ENCODE results near the gene SLC4A2. TPM values are rescaled to one million over a fixed set of nuclear protein-coding genes. Genes with fewer than 3 reads are reported as not detected.
A peak's percentile ranks its signal among the peaks of the same experiment; 100 is the strongest.

The SLC4A2 gene
- total RNA-seq, 1 donor, result 61.5 TPM

DNA sequence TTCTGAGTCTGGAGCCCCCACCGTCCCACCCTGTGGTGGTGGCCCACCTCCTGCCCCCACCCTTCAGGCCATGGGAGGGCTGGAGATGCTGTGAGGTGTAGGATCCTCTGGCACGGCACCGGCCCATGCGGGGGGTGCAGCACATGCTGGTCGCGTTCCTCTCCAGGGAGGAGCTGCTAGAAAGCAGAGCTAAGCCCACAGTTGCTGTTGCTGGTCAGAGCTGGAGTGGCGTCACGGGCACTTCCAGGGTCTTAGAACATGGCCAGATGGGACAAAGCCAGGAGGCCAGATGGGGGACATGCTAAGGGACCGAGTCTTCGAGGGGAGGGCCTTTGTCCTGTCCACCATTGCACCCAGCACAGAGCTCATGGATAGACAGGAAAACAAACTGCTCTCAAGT, 48.5 kb downstream of the SLC4A2 start:
- H4K20me1 ChIP-seq (ENCODE audit: insufficient read depth, low read length), result peaks cover 74% of the 10 kb centered on the region

DNA sequence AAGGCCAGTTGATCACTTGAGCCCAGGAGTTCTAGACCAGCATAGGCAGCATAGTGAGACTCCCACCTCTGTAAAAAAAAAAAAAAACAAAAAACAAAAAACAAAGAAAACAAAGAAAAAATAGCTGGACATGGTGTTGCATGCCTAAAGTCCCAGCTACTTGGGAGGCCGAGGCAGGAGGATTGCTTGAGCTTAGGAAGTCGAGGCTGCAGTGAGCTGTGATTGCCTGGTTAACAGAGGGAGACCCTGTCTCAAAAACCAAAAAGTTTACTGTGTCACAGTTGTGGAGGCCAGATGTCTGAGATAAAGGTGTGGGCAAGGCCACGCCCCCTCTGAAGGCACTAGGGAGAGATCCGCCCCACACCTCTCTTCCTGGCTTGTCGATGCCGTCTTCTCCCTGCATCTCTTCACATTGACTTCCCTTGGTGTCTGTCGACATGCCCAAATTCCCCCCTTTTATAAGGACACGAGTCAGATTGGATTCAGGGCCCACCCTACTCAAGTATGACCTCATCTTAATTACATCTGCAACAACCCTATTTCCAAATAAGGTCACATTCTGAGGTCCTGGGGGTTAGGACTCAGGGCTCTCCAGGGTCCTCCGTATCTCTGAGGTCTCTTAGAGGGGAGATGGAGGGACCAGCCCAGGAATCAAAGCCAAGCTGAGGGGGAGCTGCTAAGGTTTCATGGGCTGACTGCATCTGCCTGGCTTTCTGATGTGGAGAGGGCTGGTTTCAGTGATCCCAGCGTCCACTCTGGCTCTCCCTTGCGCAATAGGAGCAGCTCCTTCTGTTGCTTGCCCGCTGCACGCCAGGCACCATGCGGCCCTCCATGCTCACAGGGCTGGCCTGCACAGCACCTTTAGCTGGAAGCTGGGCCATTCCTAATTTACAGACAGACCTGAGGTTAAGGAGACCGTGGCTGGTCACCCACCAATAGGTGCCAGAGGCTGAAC, 50.0 kb downstream of the SLC4A2 start:
- TF ChIP-seq, protein P1, sequence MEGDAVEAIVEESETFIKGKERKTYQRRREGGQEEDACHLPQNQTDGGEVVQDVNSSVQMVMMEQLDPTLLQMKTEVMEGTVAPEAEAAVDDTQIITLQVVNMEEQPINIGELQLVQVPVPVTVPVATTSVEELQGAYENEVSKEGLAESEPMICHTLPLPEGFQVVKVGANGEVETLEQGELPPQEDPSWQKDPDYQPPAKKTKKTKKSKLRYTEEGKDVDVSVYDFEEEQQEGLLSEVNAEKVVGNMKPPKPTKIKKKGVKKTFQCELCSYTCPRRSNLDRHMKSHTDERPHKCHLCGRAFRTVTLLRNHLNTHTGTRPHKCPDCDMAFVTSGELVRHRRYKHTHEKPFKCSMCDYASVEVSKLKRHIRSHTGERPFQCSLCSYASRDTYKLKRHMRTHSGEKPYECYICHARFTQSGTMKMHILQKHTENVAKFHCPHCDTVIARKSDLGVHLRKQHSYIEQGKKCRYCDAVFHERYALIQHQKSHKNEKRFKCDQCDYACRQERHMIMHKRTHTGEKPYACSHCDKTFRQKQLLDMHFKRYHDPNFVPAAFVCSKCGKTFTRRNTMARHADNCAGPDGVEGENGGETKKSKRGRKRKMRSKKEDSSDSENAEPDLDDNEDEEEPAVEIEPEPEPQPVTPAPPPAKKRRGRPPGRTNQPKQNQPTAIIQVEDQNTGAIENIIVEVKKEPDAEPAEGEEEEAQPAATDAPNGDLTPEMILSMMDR (IDR thresholded peaks at IDR 0.05; ENCODE audit: extremely low read depth, low read depth, low read length), result no peak
- peaks cover 75% of the 10 kb centered on the region for H4K20me1 ChIP-seq (ENCODE audit: insufficient read depth, low read length)
- no peaks in the 10 kb centered on the region for H3K27me3 ChIP-seq (ENCODE audit: insufficient read depth, low read length)
- no peak overlapping the region for H2AFZ ChIP-seq (ENCODE audit: low read length)
- no peak overlapping the region for H3K27ac ChIP-seq (ENCODE audit: low read depth, low read length)
- peaks cover 72% of the 10 kb centered on the region for H3K79me2 ChIP-seq (ENCODE audit: insufficient read depth, low read length)
- H3K4me2 ChIP-seq (ENCODE audit: insufficient read depth, low read length), result no peak overlapping the region
- H3K36me3 ChIP-seq (ENCODE audit: insufficient read depth, low read length), result peaks cover 2% of the 10 kb centered on the region
- no peak overlapping the region for H3K4me3 ChIP-seq (ENCODE audit: insufficient read depth, low read length)
- peak; percentile 91 for DNase-seq (ENCODE audit: insufficient read length, low spot score, missing footprints)
- H3K9me3 ChIP-seq (ENCODE audit: low read depth, low read length), result no peaks in the 10 kb centered on the region
- H3K4me1 ChIP-seq (ENCODE audit: insufficient read depth, low read length), result peaks cover 30% of the 10 kb centered on the region

More for the DNA sequence above, 48.5 kb downstream of the SLC4A2 start:
- DNase-seq (ENCODE audit: insufficient read length, low spot score, missing footprints), result peak; percentile 37
- Histone ChIP-seq H3K27ac (ENCODE audit: low read depth, low read length) (no peak overlapping the region), H3K79me2 (ENCODE audit: insufficient read depth, low read length) (peaks cover 79% of the 10 kb centered on the region), H3K4me2 (ENCODE audit: insufficient read depth, low read length) (no peak overlapping the region), H3K36me3 (ENCODE audit: insufficient read depth, low read length) (peaks cover 5% of the 10 kb centered on the region), H2AFZ (ENCODE audit: low read length) (no peak overlapping the region), H3K9me3 (ENCODE audit: low read depth, low read length) (no peaks in the 10 kb centered on the region), H3K27me3 (ENCODE audit: insufficient read depth, low read length) (no peaks in the 10 kb centered on the region), H3K4me3 (ENCODE audit: insufficient read depth, low read length) (no peak overlapping the region), H3K4me1 (ENCODE audit: insufficient read depth, low read length) (peaks cover 15% of the 10 kb centered on the region)
- TF ChIP-seq, protein P1 (IDR thresholded peaks at IDR 0.05; ENCODE audit: extremely low read depth, low read depth, low read length), result no peak

DNA sequence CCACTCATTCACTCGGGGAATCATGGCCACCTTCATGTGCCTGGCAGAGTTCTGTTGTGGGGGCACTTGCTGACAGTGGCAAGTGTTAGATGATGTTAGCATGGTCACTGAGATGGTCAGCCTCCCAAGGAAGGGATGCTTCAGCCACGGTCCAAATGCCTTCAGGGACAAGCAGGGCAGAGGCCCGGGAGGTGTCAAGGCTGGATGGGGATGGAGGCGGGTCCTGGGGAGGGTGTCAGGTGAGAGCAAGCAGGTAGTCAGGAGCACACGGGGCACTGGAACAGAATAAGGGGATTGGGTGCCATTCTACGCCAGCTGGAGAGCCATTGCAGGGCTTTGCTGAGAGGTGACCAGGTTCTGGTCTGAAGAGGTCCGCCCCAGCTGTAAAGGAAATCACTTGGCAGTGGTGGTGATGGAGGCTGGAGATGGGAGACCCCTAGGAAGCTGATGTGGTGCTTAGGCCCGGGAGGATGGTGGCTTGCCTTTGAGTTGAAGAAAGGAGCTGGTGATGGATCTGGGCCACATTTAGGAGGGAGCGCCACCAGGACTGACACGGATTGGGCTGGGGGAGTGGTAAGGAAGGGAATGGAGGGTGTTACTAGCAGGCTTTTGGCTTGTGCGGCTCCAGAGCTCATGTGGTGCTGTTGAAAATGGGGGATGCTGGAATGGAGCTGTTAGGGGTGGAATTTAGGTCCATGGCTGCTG, 51.0 kb downstream of the SLC4A2 start:
- Histone ChIP-seq H3K36me3 (ENCODE audit: insufficient read depth, low read length) (no peaks in the 10 kb centered on the region), H3K4me2 (ENCODE audit: insufficient read depth, low read length) (no peak overlapping the region), H3K27ac (ENCODE audit: low read depth, low read length) (no peak overlapping the region), H3K79me2 (ENCODE audit: insufficient read depth, low read length) (peaks cover 68% of the 10 kb centered on the region), H3K4me1 (ENCODE audit: insufficient read depth, low read length) (peaks cover 22% of the 10 kb centered on the region), H4K20me1 (ENCODE audit: insufficient read depth, low read length) (peaks cover 68% of the 10 kb centered on the region), H3K9me3 (ENCODE audit: low read depth, low read length) (no peaks in the 10 kb centered on the region), H3K27me3 (ENCODE audit: insufficient read depth, low read length) (no peaks in the 10 kb centered on the region), H2AFZ (ENCODE audit: low read length) (no peak overlapping the region), H3K4me3 (ENCODE audit: insufficient read depth, low read length) (no peak overlapping the region)
- DNase-seq (ENCODE audit: insufficient read length, low spot score, missing footprints), result peak; percentile 64
- TF ChIP-seq, protein P1 (IDR thresholded peaks at IDR 0.05; ENCODE audit: extremely low read depth, low read depth, low read length), result no peak

Measured in osteoblast (primary cell).